GM21367 (cell line): Measurements from ENCODE around the gene FOXP1.
A peak's percentile ranks its signal among the peaks of the same experiment; 100 is the strongest.
"Not testable (repeated sequence)": the region's sequence is repeated elsewhere in the genome, so short reads cannot be mapped to it uniquely, and the experiment has no call there.

Experiments
- ATAC-seq: cut with Tn5 transposase; IDR thresholded peaks from one replicate; pipeline ENCODE4 v1.9.1; 2021; ENCODE audit not compliant: unreplicated experiment

The FOXP1 gene

GRCh38 chr3:71030748-71031147, 552.8 kb downstream of the FOXP1 start:
- no peak for ATAC-seq

- no peak for ATAC-seq
Measured at GRCh38 chr3:71029770-71030169, 553.8 kb downstream of the FOXP1 start.

- ATAC-seq: no peak
Measured at GRCh38 chr3:71028802-71029201, 554.7 kb downstream of the FOXP1 start.

GRCh38 chr3:71028184-71028583, 555.3 kb downstream of the FOXP1 start:
- no peak for ATAC-seq

- no peak for ATAC-seq
Measured at GRCh38 chr3:71026634-71027578, 556.6 kb downstream of the FOXP1 start.

- ATAC-seq: no peak
Measured at GRCh38 chr3:71025516-71025915, 558.0 kb downstream of the FOXP1 start.

GRCh38 chr3:71025010-71025409, 558.5 kb downstream of the FOXP1 start:
- no peak for ATAC-seq

- ATAC-seq: no peak
Measured at GRCh38 chr3:71022551-71023335, 560.8 kb downstream of the FOXP1 start.

GRCh38 chr3:71018799-71019198, 564.7 kb downstream of the FOXP1 start:
- ATAC-seq: no peak

- ATAC-seq: no peak
Measured at GRCh38 chr3:71016178-71016845, 567.2 kb downstream of the FOXP1 start.

GRCh38 chr3:71014616-71015015, 568.9 kb downstream of the FOXP1 start:
- ATAC-seq: not testable (repeated sequence)

- ATAC-seq: no peak
Measured at GRCh38 chr3:71012971-71013370, 570.6 kb downstream of the FOXP1 start.

- peak; percentile 69 for ATAC-seq
Measured at GRCh38 chr3:71011565-71012287, 571.8 kb downstream of the FOXP1 start.

- peak; percentile 58 for ATAC-seq
Measured at GRCh38 chr3:71010726-71011455, 572.6 kb downstream of the FOXP1 start.

- ATAC-seq: no peak
Measured at GRCh38 chr3:71008350-71008935, 575.1 kb downstream of the FOXP1 start.

- ATAC-seq: peak; percentile 37
Measured at GRCh38 chr3:71006810-71007785, 576.4 kb downstream of the FOXP1 start.

- no peak for ATAC-seq
Measured at GRCh38 chr3:71005702-71006321, 577.7 kb downstream of the FOXP1 start.

- no peak for ATAC-seq
Measured at GRCh38 chr3:71003511-71003910, 580.0 kb downstream of the FOXP1 start.
